Measurements from ENCODE around the gene PCDHGA7.
"Not testable (repeated sequence)": the region's sequence is repeated elsewhere in the genome, so short reads cannot be mapped to it uniquely, and the experiment has no call there.

The PCDHGA7 gene

GRCh38 chr5:141369994-141370848 is 12.3 kb upstream of the PCDHGA7 start, which contains the start of gene PCDHGB3:
PCDHGB3 (plus strand) TSS chr5:141370242; CDS start chr5:141370395, 153 bp downstream.
- no peak for DNase-seq

GRCh38 chr5:141371572-141372475 is 10.7 kb upstream of the PCDHGA7 start:
- no peak for DNase-seq

GRCh38 chr5:141373673-141374317 is 8.7 kb upstream of the PCDHGA7 start, which contains the start of gene PCDHGA6:
PCDHGA6 (plus strand) TSS chr5:141373891; CDS start chr5:141374084, 193 bp downstream.
- no peak for DNase-seq

GRCh38 chr5:141374627-141375026 is 7.9 kb upstream of the PCDHGA7 start:
- DNase-seq = no peak

GRCh38 chr5:141375444-141376155 is 6.9 kb upstream of the PCDHGA7 start:
- DNase-seq = not testable (repeated sequence)

GRCh38 chr5:141383345-141383744 is 803 bp downstream of the PCDHGA7 start:
- DNase-seq = no peak

- DNase-seq = no peak
Measured at GRCh38 chr5:141384471-141385267, 2.1 kb downstream of the PCDHGA7 start.

GRCh38 chr5:141387557-141388311 is 5.2 kb downstream of the PCDHGA7 start, which contains the start of gene PCDHGB4:
PCDHGB4 (plus strand) TSS chr5:141387698; CDS start chr5:141387885, 187 bp downstream.
- not testable (repeated sequence) for DNase-seq

- no peak for DNase-seq
Measured at GRCh38 chr5:141388661-141389060, 6.1 kb downstream of the PCDHGA7 start.

GRCh38 chr5:141389153-141390042 is 6.9 kb downstream of the PCDHGA7 start:
- DNase-seq = no peak

GRCh38 chr5:141392429-141393198 is 10.1 kb downstream of the PCDHGA7 start, which contains the start of gene PCDHGA8:
PCDHGA8 (plus strand) TSS chr5:141392633; CDS start chr5:141392814, 181 bp downstream.
- no peak for DNase-seq

- no peak for DNase-seq
Measured at GRCh38 chr5:141393267-141393666, 10.7 kb downstream of the PCDHGA7 start.

GRCh38 chr5:141394401-141395187 is 12.1 kb downstream of the PCDHGA7 start:
- not testable (repeated sequence) for DNase-seq

- DNase-seq = not testable (repeated sequence)
Measured at GRCh38 chr5:141397756-141398551, 15.4 kb downstream of the PCDHGA7 start, which contains the start of gene PCDHGB5. PCDHGB5 (plus strand) TSS chr5:141397947; CDS start chr5:141398128, 181 bp downstream.

GRCh38 chr5:141398608-141399007 is 16.1 kb downstream of the PCDHGA7 start:
- DNase-seq = no peak

GRCh38 chr5:141399555-141400258 is 17.2 kb downstream of the PCDHGA7 start:
- no peak for DNase-seq

Data from DMS79 (cell line).